ENCODE measurements around the gene CCDC80.

The CCDC80 gene

GRCh38 chr3:112583105-112583504 lies 57.8 kb downstream of the CCDC80 start:
- no peak overlapping the region for H3K27ac ChIP-seq
- TF ChIP-seq ZFX (IDR thresholded peaks at IDR 0.05) = no peak
- TF ChIP-seq CTCF (conservative IDR thresholded peaks at IDR 0.05) = no peak

GRCh38 chr3:112582244-112582874 lies 58.6 kb downstream of the CCDC80 start:
- TF ChIP-seq ZFX (IDR thresholded peaks at IDR 0.05) (no peak), CTCF (conservative IDR thresholded peaks at IDR 0.05) (peak; percentile 73)
- no peak overlapping the region for H3K27ac ChIP-seq

- TF ChIP-seq ZFX (IDR thresholded peaks at IDR 0.05) = no peak
- TF ChIP-seq CTCF (conservative IDR thresholded peaks at IDR 0.05) = no peak
- H3K27ac ChIP-seq = no peak overlapping the region
Measured at GRCh38 chr3:112579697-112580096, 61.2 kb downstream of the CCDC80 start.

- TF ChIP-seq CTCF (conservative IDR thresholded peaks at IDR 0.05) = no peak
- TF ChIP-seq ZFX (IDR thresholded peaks at IDR 0.05) = no peak
Measured at GRCh38 chr3:112579232-112579631, 61.7 kb downstream of the CCDC80 start.

GRCh38 chr3:112572701-112573100 lies 68.2 kb downstream of the CCDC80 start:
- no peak overlapping the region for H3K27ac ChIP-seq
- TF ChIP-seq CTCF (conservative IDR thresholded peaks at IDR 0.05) = no peak
- TF ChIP-seq ZFX (IDR thresholded peaks at IDR 0.05) = no peak

More at GRCh38 chr3:112579232-112579631, 61.7 kb downstream of the CCDC80 start:
- H3K27ac ChIP-seq = no peak overlapping the region

- H3K27ac ChIP-seq = no peak overlapping the region
- TF ChIP-seq ZFX (IDR thresholded peaks at IDR 0.05) = no peak
- no peak for TF ChIP-seq CTCF (conservative IDR thresholded peaks at IDR 0.05)
Measured at GRCh38 chr3:112569265-112569664, 71.7 kb downstream of the CCDC80 start.

GRCh38 chr3:112568642-112569041 lies 72.3 kb downstream of the CCDC80 start:
- TF ChIP-seq CTCF (conservative IDR thresholded peaks at IDR 0.05) (no peak), ZFX (IDR thresholded peaks at IDR 0.05) (no peak)
- H3K27ac ChIP-seq = no peak overlapping the region

Measured in C4-2B (cell line).